Measurements from ENCODE around the gene TPI1. TPM values are rescaled to one million over a fixed set of nuclear protein-coding genes. Genes with fewer than 3 reads are reported as not detected.
"Not testable (repeated sequence)": the region's sequence is repeated elsewhere in the genome, so short reads cannot be mapped to it uniquely, and the experiment has no call there.

TPI1 gene
- total RNA-seq, 1 experiment from 2014 or later = 1,259 TPM

DNA sequence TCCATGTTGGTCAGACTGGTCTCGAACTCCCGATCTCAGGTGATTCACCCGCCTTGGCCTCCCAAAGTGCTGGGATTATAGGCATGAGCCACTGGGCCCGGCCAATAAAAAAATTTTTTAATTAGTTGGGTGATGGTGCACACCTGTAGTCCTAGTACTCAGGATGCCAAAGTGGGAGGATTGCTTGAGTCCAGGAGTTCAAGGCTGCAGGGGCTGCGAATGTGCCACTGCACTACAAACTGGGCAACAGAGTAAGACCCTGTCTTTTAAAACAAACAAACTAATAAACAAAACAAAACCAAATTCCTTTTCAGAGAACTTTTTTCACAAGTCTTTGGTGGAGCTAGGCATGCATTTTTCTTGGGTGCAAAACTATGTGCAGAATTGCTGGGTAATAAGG is 15.9 kb downstream of the TPI1 start:
- Histone ChIP-seq H3K79me2 (ENCODE audit: low read length) (no peaks in the 10 kb centered on the region), H3K9me2 (replicated peaks; ENCODE audit: low read length) (no peaks in the 10 kb centered on the region), H3K4me1 (ENCODE audit: insufficient read depth, low read length) (peaks cover 5% of the 10 kb centered on the region; the same call in 1 of the 2 replicates), H2AFZ (ENCODE audit: low read length) (no peak overlapping the region), H3K36me3 (ENCODE audit: low read depth, low read length) (no peaks in the 10 kb centered on the region), H3K27ac (ENCODE audit: low read length) (no peak overlapping the region), H3K9me3 (ENCODE audit: low read length) (no peaks in the 10 kb centered on the region), H3F3A (ENCODE audit: low read length, unreplicated experiment) (no peaks in the 10 kb centered on the region), H3K4me2 (ENCODE audit: low read length) (no peak overlapping the region), H3K9ac (ENCODE audit: low read length) (no peak overlapping the region), H3K27me3 (ENCODE audit: low read length) (no peaks in the 10 kb centered on the region), H3K4me3 (ENCODE audit: low read length) (no peak overlapping the region), H4K20me1 (ENCODE audit: low read length) (no peaks in the 10 kb centered on the region)
- ATAC-seq = no peak
- ChIA-PET CTCF (no interaction called here), POLR2A (ENCODE audit: unreplicated experiment) (no interaction called here)
- intact Hi-C loops (cut with micrococcal nuclease) = no loop called here
- no TSS peak for BruUV-seq (replicated peaks)
- no peak for DNase-seq
- TF ChIP-seq EZH2phosphoT487 (IDR thresholded peaks at IDR 0.05; ENCODE audit: borderline replicate concordance, low read length) (no peak), EZH2 (IDR thresholded peaks at IDR 0.05; ENCODE audit: low read length, unreplicated experiment) (no peak)
- TF ChIP-seq, protein P1, sequence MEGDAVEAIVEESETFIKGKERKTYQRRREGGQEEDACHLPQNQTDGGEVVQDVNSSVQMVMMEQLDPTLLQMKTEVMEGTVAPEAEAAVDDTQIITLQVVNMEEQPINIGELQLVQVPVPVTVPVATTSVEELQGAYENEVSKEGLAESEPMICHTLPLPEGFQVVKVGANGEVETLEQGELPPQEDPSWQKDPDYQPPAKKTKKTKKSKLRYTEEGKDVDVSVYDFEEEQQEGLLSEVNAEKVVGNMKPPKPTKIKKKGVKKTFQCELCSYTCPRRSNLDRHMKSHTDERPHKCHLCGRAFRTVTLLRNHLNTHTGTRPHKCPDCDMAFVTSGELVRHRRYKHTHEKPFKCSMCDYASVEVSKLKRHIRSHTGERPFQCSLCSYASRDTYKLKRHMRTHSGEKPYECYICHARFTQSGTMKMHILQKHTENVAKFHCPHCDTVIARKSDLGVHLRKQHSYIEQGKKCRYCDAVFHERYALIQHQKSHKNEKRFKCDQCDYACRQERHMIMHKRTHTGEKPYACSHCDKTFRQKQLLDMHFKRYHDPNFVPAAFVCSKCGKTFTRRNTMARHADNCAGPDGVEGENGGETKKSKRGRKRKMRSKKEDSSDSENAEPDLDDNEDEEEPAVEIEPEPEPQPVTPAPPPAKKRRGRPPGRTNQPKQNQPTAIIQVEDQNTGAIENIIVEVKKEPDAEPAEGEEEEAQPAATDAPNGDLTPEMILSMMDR (conservative IDR thresholded peaks at IDR 0.05; ENCODE audit: low read depth, low read length) = no peak

DNA sequence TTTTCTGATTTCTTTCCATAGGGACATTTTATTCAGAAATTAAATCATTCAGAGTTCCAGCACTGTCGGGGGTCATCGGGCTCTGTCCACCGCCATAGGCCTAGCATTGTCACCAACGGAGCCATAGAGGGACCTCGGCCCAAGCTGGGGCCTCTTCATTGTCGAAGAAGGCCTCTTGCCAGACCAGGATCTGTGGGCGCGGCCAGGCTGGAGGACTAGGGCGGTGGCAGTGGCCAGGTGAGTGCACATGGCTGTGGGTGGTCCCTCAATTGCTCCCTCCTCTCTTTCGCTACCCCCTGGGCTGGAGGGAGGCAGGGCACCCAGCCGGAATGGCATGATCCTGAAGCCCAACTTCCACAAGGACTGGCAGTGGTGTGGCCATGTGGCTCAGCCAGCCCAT is 16.4 kb downstream of the TPI1 start:
- no peak for ATAC-seq
- POLR2A ChIA-PET (ENCODE audit: unreplicated experiment) = no interaction called here

DNA sequence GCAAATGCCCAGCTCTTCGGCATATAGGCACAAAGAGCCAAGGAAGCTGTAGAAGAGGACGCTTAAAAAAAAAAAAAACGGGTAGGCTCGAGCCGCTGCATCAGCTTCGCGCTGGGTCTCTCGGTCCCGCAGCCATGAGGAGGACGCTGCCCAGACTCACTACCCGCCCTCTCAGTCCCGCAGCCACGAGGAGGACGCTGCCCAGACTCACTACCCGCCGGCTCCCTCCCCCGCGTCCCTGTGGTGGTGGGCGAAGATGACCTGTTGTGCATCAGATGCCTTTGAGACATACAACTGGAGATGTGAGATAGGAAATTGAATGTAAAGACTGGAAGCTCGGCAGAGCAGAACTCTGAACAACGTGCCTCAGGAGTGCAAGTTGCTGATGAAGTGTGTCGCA is 17.2 kb downstream of the TPI1 start:
- no peak overlapping the region for H3K9ac ChIP-seq (ENCODE audit: low read length)
- no peaks in the 10 kb centered on the region for H3K27me3 ChIP-seq (ENCODE audit: low read length)
- no TSS peak for BruUV-seq (replicated peaks)
- H3F3A ChIP-seq (ENCODE audit: low read length, unreplicated experiment) = no peaks in the 10 kb centered on the region
- intact Hi-C loops (cut with micrococcal nuclease) = no loop called here
- no peak overlapping the region for H3K4me3 ChIP-seq (ENCODE audit: low read length)
- ATAC-seq = no peak
- H3K9me2 ChIP-seq (replicated peaks; ENCODE audit: low read length) = no peaks in the 10 kb centered on the region
- no peak overlapping the region for H3K4me2 ChIP-seq (ENCODE audit: low read length)
- H3K36me3 ChIP-seq (ENCODE audit: low read depth, low read length) = no peaks in the 10 kb centered on the region
- no peak overlapping the region for H3K27ac ChIP-seq (ENCODE audit: low read length)
- peaks cover 5% of the 10 kb centered on the region; the same call in 1 of the 2 replicates for H3K4me1 ChIP-seq (ENCODE audit: insufficient read depth, low read length)
- no peak overlapping the region for H2AFZ ChIP-seq (ENCODE audit: low read length)
- TF ChIP-seq, protein P1 (conservative IDR thresholded peaks at IDR 0.05; ENCODE audit: low read depth, low read length) = no peak
- TF ChIP-seq EZH2 (IDR thresholded peaks at IDR 0.05; ENCODE audit: low read length, unreplicated experiment) = no peak
- H4K20me1 ChIP-seq (ENCODE audit: low read length) = no peaks in the 10 kb centered on the region
- H3K79me2 ChIP-seq (ENCODE audit: low read length) = no peaks in the 10 kb centered on the region
- no peaks in the 10 kb centered on the region for H3K9me3 ChIP-seq (ENCODE audit: low read length)
- CTCF ChIA-PET = no interaction called here
- POLR2A ChIA-PET (ENCODE audit: unreplicated experiment) = no interaction called here
- no peak for DNase-seq

More for the DNA sequence above, 16.4 kb downstream of the TPI1 start:
- no peaks in the 10 kb centered on the region for H3K36me3 ChIP-seq (ENCODE audit: low read depth, low read length)
- CTCF ChIA-PET = no interaction called here
- H3K4me2 ChIP-seq (ENCODE audit: low read length) = no peak overlapping the region
- no peaks in the 10 kb centered on the region for H3K79me2 ChIP-seq (ENCODE audit: low read length)
- TF ChIP-seq, protein P1 (conservative IDR thresholded peaks at IDR 0.05; ENCODE audit: low read depth, low read length) = no peak
- no peak for TF ChIP-seq EZH2phosphoT487 (IDR thresholded peaks at IDR 0.05; ENCODE audit: borderline replicate concordance, low read length)
- TF ChIP-seq EZH2 (IDR thresholded peaks at IDR 0.05; ENCODE audit: low read length, unreplicated experiment) = no peak
- H3K27me3 ChIP-seq (ENCODE audit: low read length) = no peaks in the 10 kb centered on the region
- peaks cover 5% of the 10 kb centered on the region; the same call in 1 of the 2 replicates for H3K4me1 ChIP-seq (ENCODE audit: insufficient read depth, low read length)
- intact Hi-C loops (cut with micrococcal nuclease) = no loop called here
- H4K20me1 ChIP-seq (ENCODE audit: low read length) = no peaks in the 10 kb centered on the region
- no peaks in the 10 kb centered on the region for H3F3A ChIP-seq (ENCODE audit: low read length, unreplicated experiment)
- no peak for DNase-seq
- no peaks in the 10 kb centered on the region for H3K9me2 ChIP-seq (replicated peaks; ENCODE audit: low read length)
- H3K9ac ChIP-seq (ENCODE audit: low read length) = no peak overlapping the region
- H3K9me3 ChIP-seq (ENCODE audit: low read length) = no peaks in the 10 kb centered on the region
- no peak overlapping the region for H2AFZ ChIP-seq (ENCODE audit: low read length)
- BruUV-seq (replicated peaks) = no TSS peak
- H3K4me3 ChIP-seq (ENCODE audit: low read length) = no peak overlapping the region
- H3K27ac ChIP-seq (ENCODE audit: low read length) = no peak overlapping the region

DNA sequence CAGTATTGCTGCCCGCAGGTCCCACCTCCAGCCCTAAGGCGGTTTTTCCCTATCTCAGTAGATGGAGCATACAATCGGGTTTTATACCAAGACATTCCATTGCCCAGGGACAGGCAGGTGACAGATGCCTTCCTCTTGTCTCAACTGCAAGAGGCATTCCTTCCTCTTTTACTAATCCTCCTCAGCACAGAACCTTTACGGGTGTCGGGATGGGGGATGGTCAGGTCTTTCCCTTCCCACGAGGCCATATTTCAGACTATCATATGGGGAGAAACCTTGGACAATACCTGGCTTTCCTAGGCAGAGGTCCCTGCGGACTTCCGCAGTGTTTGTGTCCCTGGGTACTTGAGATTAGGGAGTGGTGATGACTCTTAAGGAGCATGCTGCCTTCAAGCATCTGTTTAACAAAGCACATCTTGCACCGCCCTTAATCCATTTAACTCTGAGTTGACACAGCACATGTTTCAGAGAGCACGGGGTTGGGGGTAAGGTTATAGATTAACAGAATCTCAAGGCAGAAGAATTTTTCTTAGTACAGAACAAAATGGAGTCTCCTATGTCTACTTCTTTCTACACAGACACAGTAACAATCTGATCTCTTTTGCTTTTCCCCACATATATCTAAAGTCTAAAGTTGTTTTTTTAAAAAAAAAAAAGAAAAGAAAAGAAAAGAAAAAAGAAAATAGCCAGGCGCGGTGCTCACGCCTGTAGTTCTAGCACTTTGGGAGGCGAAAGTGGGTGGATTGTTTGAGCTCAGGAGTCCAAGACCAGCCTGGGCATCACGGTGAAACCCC is 19.1 kb downstream of the TPI1 start:
- H3F3A ChIP-seq (ENCODE audit: low read length, unreplicated experiment); H3K4me2 ChIP-seq (ENCODE audit: low read length); H3K27ac ChIP-seq (ENCODE audit: low read length); BruUV-seq (replicated peaks); H3K9me3 ChIP-seq (ENCODE audit: low read length); H3K9ac ChIP-seq (ENCODE audit: low read length); H4K20me1 ChIP-seq (ENCODE audit: low read length); H3K9me2 ChIP-seq (replicated peaks; ENCODE audit: low read length); H3K4me3 ChIP-seq (ENCODE audit: low read length); H3K27me3 ChIP-seq (ENCODE audit: low read length); POLR2A ChIA-PET (ENCODE audit: unreplicated experiment); H3K4me1 ChIP-seq (ENCODE audit: insufficient read depth, low read length); H3K79me2 ChIP-seq (ENCODE audit: low read length); DNase-seq; intact Hi-C loops (cut with micrococcal nuclease); CTCF ChIA-PET; H2AFZ ChIP-seq (ENCODE audit: low read length); H3K36me3 ChIP-seq (ENCODE audit: low read depth, low read length); ATAC-seq: not testable (repeated sequence)
